GM19372 (cell line): Measurements from ENCODE around the gene MRNIP.

Experiments
- ATAC-seq: cut with Tn5 transposase; IDR thresholded peaks from one replicate; pipeline ENCODE4 v1.9.1; 2021; ENCODE audit warnings: mild to moderate bottlenecking, low read depth, moderate library complexity; ENCODE audit not compliant: unreplicated experiment

Gene MRNIP

DNA sequence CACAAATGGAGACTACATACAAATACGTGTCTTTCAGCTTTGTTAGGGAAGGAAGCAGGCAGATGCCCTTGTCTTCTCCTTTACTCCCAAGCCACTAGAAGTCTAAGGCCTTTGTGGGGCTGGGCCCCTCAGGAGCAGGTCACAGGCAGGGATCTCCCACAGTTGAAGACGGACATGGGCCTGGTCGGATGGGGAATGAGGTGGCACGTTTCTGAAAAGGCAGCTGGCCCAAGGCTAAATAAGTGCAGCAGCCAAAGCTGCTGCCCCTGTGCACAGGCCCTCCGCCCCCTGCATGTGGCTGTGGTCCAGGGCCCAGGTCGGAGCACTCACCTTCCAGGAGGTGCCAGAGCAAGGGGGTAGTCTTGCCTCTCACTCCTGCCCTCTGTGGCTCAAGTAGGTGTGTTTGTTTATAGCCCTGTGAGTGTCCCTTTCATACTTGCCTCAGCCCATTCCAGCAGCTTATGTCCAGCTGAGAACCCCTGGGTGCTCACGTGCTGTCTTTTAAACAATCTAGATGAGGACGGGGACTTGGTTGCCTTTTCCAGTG, 36.1 kb downstream of the MRNIP start:
- ATAC-seq, result no peak

DNA sequence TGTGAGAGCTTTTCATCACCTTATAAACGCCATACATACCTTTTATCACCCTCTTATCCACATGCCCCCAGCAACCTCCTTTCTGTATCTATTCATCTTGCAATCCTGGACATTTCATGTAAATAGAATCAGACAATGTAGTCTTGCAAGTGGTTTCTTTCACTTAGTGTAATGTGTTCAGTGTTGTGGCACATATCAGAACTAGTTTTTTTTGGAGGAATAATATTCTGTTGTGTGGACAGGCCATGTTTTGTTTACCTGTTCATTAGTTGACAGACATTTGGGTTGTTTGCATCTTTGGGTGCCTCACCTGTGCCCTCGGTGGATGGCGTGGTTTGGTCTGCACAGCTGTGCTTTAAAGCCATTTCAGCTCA, 36.6 kb downstream of the MRNIP start:
- ATAC-seq, result no peak

DNA sequence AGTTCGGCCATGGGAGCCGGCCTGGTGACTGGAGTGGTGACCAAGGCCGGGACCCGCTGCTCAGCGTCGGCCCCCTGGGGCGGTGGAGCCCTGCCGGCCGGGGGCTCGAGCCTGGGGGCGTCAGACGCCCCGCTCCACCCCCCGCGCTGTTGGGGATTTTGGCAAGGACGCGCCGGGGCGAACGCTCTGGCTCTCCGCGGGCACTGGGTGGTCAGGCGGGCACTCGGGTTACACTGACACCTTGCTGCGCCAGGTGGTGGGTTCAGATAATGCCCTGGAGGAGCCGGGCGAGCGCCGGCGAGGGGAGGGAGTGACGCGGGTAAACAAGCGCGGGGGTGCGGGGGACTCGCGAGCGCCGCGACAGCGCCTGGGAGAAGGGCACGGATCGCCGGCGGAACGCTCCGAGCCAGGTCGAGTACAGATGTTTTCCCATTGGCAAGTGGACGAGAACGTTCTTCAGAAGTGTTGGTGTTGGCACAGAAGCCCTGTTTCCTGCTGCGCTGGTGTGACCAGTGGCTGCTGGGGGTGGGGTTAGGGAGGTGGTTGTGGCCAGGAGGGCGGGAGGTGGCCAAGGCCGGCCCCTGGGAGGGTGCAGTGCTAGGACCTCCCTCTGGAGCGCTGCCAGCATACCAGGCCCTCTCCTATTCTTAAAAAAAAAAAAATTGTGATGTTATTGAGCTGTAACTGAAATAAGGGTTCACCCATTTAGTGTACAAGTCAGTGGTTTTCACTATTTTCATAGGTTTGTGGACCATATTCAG, 37.1 kb downstream of the MRNIP start:
- peak; percentile 40 for ATAC-seq

DNA sequence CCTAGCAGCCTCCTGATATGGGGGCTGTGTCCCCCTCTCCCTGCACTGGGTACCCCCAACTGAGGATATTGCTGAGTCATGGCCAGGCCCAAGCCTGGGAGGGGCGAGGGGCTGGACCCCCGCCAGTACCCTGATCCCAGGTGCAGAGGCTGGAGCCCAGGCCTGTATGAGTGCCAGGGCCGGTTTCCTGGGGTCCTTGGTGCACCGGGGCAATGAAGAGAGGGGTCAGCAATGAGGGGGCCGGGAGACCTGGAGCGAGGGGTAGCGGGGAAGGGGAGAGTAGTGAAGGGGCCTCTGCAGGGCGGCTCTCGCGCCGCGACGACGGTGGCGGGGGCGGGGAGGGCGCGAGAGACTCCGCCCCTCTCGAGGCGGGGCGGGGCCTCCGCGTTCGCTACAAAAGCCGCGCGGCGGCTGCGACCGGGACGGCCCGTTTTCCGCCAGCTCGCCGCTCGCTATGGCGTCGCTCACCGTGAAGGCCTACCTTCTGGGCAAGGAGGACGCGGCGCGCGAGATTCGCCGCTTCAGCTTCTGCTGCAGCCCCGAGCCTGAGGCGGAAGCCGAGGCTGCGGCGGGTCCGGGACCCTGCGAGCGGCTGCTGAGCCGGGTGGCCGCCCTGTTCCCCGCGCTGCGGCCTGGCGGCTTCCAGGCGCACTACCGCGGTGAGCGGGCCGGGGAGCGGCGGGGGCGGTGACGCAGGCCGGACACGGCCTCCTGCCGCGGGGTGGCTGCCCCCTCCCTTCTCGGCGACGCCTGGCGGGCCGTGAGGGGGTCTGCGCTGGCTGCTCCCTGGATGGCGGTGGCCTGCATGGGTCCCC, 37.9 kb downstream of the MRNIP start, which contains the start of gene SQSTM1:
SQSTM1 (plus strand) TSS at position 423 of the 815 bp plus-strand sequence; CDS start at position 455, 32 bp downstream.
- ATAC-seq, result peak; percentile 39

DNA sequence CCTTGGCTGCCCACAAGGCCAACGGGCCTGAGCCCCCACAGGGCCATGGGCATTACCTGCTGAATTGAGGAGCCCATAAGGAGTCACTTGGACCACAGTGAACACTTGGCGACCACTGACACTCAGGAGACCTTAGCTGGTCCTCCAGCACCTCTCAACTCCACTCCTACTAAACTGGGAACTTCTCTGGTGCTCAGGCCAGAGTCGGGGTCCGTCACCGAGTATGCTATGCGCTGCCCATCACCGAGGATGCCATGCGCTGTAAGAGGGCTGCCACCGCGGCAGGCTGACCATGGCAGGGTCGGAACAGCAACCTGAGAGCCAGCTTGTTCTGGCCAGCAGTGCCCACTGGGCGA, 38.5 kb downstream of the MRNIP start:
- no peak for ATAC-seq

DNA sequence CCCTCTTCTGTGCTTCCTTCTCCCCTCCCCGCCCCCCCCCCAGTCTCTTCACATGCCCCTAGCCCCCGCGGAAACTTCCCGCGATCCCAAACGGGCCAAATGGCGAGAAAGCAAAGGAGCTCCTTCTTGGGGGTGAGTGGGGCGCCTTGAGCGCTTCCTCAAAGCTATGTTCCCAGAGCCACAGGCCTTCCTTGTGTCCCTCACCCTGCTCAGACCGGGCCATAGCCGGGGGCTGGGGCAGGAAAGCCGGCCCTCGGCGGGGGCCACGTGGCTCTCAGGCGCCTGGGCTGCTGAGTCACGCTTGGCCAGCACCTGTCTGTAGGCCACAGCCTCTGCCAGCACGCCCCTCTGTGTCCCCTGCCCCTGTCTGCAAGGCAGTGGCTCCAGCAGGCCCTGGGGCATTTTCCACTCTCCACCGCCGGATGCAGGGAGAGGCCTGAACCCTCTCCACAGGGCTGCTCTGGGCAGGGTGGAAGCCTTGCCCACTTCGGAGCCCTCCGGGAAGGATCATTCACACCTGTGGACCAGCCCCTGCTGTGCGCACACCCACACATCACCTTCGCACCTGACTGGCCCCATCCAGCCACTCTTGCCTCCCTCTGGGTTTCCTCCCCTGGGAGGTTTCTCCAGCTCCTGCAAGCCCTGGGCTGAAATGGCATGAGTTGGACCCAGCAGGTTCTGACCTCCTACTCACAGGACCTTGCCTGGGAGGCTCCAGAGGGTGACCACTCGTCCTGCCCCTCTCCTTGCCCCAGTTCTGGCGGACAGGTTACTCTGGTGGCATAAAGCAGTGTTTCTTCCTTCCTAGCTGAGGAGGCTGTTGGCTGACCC, 39.1 kb downstream of the MRNIP start:
- no peak for ATAC-seq

DNA sequence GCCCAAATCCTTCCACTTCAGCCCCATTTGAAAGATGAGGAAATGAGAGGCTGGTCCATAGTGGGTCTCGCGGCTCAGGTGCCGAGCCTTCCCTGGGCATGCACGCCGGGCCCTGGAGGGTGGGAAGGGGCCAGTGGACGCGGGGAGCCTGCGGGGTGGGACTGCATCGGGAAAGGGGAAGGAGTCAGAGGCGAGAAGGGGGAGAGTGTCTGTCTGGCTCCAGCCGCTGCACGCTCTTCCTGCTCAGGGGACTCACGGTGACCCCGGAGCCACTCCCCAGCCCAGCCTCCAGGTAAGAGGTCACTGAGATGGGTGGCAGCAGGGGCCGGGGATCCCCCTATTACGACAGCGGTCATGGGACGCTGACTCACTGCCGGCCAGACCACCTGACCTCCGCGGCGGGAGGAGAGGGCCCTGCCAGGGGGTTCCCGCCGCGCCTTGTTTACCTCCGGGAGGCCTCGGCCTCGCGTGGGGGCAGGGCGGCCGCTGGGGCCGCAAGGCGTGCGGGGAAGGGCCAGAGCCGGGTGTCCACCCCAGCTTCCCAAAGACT, 39.8 kb downstream of the MRNIP start:
- ATAC-seq, result peak; percentile 54

DNA sequence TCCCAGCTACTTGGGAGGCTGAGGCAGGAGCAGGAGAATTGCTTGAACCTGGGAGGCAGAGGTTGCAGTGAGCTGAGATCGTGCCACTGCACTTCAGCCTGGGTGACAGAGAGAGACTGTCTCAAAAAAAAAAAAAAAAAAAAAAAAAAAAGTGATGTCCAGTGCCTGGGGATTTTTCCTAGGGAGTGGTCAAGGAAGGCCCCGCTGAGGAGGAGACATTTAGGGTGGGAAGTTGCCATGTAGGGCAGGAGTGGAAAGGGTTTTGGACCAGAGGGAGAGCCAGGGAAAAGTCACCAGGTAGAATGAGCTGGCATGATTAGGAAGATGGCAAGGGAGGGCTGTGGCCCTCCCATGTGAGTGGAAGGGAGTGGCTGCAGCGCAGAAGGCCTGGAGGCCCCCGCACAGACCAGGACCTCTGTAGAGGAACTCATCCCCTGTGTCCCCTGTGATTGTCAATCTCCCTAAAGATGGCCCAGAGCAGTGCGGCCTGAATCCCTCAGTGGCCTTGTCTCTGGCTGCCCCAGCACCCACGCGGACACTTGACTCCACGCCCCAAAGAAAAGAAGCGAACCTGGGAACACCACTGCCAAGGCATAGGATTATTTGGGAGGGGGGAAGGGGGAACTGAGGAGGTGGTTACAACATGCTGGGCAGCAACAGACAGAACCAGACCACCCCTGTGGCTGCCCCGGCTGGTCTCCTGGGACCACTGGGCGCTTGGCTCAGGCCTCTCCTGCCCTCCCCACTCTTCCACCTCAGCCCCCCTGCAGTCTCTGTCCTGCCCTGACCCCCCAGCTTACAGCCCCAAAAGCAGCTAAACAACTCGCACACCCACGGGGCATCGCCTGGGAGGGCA, 40.5 kb downstream of the MRNIP start:
- ATAC-seq, result no peak

DNA sequence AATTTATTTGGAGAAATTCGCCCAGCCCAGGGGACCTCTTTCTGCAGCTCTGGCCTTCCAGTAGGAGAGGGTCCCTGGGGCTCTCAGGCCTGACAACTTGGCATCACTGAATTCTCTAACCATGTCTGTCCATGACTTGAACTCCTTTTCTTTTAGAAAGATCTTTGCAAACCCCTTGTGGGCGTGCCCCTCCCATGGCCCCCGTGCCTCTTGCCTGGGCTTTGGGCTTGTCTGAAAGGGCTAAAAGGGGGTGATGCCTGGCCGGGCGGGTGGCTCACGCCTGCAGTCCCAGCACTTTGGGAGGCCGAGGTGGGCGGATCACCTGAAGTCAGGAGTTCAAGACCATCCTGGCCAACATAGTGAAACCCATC, 41.2 kb downstream of the MRNIP start:
- ATAC-seq, result no peak

DNA sequence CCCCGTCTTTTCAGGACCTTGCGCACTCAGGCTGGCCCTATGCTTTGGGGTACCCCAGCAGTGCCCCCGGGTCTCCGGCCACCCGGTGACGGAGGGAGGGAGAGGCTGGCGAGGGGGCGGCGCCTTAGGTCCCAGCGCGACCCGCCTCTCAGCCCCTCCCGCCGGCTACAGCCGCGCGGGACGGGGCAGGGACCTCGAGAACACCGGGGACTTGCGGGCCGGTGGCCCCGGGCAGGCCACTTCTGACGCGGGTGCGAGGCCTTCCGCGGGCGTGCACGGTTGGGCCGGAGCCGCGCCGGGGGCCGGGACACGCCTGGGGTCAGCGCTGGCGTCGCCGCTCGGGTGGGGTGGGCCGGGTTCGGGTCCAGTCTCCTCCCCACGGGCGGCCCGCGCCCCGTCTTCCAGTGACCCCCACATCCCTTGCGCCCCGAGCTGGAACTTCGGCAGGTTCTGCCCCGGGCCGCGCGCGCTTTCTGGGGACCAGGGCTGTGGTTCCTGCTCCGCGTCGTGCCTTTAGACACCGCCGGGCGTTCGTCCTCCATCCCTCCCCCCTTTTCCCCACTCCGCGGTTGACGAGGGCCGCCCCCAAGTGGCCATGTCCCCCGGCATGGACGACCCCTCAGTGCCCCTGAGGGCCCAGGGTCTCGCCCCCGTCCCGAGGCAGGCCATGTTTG, 41.7 kb downstream of the MRNIP start:
- ATAC-seq, result no peak

DNA sequence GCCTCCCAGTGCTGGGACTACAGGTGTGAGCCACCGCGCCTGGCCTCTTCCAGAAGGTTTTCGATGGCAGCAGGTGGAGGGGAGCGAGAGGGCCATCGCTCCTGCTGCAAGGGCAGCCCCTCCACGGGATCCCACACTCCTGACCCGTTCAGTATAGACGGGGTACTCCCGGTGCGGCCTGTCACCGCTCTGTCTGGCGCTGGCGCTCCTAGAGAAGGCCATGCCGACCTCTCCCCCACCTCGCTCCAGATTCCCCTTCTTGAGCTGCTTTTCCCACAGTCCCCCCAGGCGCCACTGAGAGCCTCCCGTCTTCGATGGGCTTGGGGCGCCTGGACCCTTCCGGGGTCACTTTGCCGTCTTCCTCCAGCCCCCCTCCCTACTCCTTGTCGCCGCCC, 42.2 kb downstream of the MRNIP start:
- no peak for ATAC-seq

DNA sequence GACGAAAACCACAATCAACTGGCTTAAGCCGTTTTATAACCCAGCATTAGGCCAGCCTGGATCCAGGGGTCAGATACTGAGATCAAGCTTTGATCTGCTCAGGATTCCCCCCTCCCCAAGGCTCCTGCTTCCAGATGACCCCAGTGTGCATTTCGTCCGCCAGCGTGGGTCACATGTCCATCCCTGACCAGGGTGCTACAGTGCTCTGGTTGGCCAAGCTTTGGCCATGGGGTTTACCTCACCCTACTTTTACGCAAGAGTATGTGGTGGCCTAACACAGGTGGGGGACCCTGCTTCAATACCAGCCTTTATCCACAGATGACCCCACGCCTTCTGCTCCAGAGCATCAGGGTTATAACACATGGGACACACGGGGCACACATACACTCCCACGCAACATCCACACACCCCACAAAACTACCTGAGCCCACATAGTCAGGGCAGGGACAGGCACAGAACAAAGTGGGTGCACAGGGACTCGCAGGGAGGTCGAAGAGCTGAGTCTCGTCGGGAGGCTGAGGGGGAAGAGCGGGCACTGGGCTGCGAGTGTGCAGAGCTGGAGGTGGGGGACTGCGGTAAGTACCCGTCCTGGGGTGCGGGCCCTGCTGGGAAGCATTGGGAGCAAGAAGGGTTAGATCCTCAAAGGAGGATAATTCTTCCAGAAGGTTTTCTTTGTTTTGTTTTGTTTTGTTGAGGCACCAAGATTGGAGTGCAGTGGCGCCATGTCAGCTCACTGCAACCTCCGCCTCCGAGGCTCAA, 42.9 kb downstream of the MRNIP start:
- ATAC-seq, result no peak

DNA sequence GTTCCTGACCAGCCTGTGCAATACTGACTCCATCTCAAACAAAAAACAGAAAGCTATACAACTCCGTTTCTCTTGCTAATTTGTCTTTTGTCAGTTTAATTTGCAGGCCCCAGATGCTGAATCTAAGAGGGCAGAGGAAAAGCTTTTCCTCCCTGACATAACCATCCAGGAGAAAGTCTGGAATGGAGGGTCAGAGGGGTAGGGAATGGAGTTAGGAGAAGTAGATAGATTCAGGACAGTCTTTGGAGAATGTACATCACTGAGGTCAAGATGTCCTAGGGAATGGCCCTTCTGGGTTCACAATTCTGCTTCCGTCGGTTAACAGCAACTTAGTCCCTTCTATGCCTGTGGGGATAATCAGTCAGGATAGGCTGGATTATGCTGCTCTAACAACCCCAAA, 44.5 kb downstream of the MRNIP start:
- ATAC-seq, result no peak

DNA sequence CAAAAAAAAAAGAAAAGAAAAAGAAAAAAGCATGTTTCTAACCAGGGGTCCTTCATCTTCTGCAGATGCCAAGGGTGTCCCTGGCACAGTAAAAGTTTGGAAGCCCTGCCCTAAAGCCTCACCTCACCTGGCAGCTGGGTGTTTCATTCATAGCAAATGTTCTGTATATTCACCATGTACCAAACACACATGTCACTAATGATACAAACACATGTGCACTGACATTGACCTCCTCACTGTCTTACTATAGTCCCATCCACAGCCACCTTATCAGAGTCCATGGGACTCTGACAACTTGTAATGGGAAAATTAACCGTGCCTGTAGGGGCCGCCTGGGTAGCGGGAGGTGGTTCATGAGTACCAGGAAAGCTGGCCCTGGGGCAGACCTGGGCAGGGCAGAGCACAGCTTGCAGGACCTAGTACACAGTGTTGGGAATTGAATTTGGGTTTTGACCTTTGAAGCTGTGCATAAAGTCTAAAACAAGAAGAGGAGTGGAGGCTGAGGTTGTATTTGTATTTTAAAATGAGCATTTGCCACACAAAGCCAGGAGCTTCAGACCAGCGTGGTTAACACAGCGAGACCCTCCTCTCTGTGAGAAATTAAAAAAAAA, 45.5 kb downstream of the MRNIP start:
- no peak for ATAC-seq

DNA sequence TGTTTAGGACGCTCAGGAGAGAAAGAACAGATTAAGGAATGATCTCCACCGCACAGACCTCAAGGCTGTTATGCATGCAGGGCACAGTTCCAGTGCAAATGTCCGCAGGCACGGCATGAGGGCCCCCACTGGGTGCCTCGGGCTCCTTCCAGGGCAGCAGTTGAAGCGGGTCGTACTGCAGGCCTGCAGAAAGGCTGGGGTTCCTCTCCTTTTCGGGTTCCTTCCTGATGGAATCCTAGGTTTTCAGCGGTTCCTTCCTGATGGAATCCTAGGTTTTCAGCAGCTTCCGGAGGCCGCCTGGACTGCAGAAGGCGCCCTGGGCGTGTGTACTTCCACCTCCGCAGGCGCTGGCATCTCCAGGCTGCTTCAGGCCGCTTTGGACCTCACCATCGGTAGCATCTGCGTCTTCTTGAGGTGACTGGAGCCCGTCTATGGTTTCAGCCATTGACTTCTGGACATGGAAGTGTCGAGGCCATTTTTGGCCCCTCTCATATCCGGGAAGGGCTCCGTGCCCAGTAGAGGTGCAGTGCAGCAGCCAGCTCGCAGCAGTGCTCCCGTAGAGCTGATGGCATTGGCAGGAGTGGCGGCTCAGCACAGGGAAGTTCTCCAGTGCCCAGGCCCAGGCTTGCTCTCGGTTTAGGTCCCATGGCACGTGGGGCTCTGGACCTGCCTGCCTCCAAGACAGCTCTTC, 46.3 kb downstream of the MRNIP start:
- ATAC-seq, result no peak

DNA sequence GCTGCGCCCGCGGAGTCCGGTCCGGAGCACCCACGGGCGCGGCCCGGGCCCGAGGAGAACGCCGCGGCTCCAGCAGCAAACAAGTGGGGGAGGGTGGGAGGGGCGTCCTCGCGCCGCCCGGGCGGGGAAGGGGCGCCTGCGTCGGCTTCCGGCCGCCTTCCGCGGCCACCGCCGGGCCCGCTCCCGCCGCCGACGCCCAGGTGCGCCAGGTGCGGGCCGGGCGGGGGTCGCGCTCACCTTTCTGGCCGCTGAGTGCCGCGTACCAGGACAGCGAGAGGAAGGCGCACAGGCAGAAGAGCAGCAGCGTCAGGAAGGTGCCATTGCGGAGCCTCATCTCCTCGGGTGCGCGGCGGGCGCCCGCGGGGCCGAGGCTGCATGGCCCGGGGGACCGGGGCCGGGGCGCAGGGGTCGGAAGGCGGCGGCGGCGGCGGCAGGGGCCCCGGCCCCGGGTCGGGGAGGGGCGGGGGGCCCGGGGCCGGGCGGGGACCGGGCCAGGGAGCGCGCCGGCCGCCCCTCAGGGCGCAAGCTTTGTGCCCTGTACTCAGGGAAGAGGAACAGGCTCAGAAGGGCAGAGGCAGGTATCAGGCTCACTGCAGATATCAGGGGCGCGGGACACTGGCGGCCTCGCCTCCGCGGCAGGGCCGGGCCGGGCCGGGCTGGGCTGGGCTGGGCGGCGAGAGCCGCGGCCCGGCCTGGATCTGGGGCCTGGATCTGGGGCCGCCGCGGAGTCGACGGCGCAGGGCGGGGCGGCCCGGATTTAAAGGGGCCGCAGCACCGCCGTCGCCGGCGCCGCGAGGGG, 52.2 kb downstream of the MRNIP start, which contains the start of gene MGAT4B:
MGAT4B (minus strand) TSS at position 617 of the 799 bp plus-strand sequence; CDS start at position 334, 283 bp downstream.
- peak; percentile 62 for ATAC-seq
